Fibroblast of skin of abdomen (primary cell): ENCODE measurements around the gene FAM221A. TPM values are rescaled to one million over a fixed set of nuclear protein-coding genes. Genes with fewer than 3 reads are reported as not detected.
"Not testable (repeated sequence)": the region's sequence is repeated elsewhere in the genome, so short reads cannot be mapped to it uniquely, and the experiment has no call there.

Experiments
- DNase-seq: peaks from one replicate; pipeline ENCODE4 v3.0.0-alpha.2; 2013
- polyA plus RNA-seq, 2 experiments: library from polyadenylated mRNA; unstranded; fragments of 120-200 nt; gene quantifications; one replicate each; pipeline ENCODE4 v1.2.1, GENCODE V29; 2013; ENCODE audit not compliant: insufficient read length in 2 of 2

Gene FAM221A
- 1.6 TPM for polyA plus RNA-seq (2013, experiment 1 of 2; ENCODE audit: insufficient read length)
- 1.5 TPM for polyA plus RNA-seq (2013, experiment 2 of 2; ENCODE audit: insufficient read length)

- DNase-seq = peak; percentile 74
Measured at GRCh38 chr7:23679898-23680413, at the start of gene FAM221A. TSS of gene FAM221A (plus strand) at chr7:23680199. CDS start at chr7:23680219, 20 bp downstream.

DNA sequence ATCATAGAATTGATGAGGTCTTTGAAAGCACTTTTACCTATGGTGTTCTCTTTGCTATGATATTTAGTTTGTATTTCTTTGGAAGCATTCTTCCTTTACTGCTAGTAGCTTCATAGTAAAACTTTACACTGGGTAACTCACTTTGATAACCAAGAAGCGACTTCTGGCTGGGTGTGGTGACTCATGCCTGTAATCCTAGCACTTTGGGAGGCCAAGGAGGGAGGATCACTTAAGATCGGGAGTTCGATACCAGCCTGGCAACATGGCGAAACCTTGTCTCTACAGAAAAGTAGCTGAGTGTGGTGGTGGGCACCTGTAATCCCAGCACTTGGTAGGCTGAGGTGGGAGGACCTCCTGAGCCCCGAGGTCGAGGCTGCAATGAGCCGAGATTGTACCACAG, 46.6 kb upstream of the FAM221A start:
- no peak for DNase-seq

GRCh38 chr7:23645822-23646221, 34.2 kb upstream of the FAM221A start:
- no peak for DNase-seq

DNA sequence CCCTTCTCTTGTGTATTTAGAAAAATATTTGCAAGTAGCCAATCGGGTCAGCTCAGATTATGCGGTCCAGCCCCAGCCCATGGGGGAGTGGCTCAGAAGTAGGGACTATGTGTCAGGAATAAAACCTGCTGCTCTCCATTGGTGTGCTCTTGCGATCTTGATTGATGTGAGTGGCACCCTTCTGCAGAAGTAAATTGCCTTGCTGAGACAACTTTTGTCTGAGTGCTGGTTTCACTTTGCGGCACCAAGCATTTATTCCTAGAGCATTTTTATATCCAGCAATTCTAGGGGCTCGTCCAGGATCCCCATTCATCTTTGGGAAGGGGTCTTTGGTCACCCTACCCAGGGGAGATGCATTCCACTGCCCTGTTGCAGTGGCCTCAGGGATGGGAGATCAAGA, 26.1 kb upstream of the FAM221A start:
- DNase-seq = no peak

DNA sequence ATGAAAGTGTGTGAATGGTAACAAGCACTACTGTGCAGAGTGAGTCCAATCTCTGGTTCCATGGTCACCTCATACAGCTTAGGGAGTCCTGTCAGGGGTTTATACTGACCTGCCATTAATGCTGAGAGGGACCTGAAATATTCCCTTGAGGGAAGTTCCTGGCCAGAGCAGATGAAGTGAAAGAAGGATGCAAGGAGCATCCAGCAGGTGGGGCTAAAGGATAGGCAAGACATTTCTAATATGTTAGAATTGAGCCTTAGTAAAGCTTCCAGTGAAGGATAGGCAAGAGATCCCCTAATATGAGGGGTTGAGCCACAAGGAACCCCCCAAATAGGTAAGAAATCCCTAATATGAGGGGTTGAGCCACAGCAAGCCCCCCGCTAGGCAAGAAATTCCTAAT, 25.5 kb upstream of the FAM221A start:
- no peak for DNase-seq

DNA sequence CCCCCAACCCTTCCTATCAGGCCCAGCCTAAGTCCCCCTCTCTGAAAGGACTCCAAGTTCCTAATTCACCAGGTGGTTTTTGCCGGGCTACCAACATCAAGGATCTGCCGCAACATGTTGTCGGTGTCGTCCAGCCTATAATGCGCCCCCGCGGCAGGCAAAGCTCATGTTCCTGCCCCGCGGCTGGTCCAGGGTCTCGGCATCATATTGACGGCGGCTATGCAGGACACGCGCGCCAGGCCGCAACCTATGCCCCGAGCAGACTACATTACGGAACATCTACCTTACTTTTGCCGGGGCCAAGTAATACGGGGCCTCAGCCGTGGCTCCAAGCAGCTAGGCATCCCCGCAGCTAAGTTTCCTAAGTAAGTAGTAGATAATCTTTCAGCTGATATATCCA, 24.6 kb upstream of the FAM221A start:
- DNase-seq = no peak

DNA sequence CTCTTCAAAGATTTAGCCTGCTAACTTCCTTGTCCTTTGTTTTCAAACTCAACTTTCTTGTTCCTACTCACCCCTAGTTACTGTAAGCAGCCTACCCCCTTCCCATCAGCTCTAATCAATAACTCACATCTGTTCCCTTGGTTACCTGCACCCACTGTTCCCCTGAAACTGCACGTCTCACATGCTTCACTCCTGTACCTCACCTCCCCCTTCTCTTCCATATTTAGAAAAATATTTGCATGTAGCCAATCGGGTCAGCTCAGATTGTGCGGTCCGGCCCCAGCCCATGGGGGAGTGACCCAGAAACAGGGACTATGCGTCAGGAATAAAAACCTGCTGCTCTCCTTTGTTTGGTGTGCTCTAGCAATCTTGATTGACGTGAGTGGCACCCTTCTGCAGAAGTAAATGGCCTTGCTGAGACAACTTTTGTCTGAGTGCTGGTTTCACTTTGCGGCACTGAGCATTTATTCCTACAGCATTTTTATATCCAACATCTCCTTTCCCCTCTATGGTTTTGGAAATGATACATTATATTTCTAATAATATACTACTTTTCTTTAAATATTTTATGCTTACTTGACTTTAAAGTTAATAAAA, 21.1 kb upstream of the FAM221A start:
- no peak for DNase-seq

- DNase-seq = no peak
Measured at GRCh38 chr7:23661385-23661784, 18.6 kb upstream of the FAM221A start.

DNA sequence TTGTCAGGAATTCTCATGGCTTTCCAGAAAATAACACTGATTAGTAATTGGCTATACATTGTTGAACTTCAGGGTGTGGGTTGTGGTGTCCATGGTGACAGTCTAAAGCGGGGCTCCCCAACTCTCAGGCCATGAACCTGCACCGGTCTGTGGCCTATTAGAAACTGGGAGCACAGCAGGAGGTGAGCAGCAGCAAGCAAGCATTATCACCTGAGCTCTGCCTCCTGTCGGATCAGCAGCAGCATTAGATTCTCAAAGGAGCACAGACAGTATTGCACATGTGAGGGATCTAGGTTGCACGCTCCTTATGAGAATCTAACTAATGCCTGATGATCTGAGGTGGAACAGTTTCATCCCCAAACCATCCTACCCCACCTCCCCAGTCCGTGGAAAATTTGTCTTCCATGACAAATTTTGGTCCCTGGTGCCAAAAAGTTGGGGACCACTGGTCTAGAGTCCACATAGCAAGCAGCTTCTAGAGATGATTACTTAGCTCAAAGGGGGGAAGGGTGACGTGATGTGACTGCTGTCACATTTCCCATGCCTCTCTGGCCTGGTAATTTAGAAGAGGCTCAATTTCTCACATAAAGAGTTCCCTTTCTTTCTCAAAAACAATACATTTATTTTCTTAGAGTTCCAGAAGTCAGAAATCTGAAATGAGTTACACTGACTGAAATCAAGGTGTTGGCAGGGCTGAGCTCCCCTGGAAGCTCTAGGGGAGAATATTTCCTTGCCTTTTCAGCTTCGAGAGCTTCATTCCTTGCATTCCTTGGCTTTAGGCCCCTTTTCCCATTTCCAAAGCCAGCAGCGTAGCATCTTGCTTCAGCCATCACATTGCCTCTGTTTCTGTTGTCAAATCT, 17.6 kb upstream of the FAM221A start:
- peak; percentile 63 for DNase-seq

DNA sequence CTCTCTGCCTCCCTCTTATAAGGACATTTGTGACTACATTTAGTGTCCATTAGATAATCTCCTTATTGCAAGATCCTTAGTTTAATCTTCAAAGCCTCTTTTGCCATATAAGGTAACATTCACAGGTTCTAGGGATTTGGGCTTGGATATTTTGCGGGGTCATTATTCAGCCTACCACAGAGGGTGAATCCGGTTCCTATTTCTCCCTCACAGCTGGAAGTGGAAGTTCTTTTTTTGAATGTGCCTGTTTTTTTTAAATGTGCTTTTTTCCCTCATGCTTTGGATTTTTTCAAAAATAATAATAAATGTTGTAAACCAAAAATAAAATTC, 17.1 kb upstream of the FAM221A start:
- no peak for DNase-seq

GRCh38 chr7:23664122-23664521, 15.9 kb upstream of the FAM221A start:
- DNase-seq = no peak

DNA sequence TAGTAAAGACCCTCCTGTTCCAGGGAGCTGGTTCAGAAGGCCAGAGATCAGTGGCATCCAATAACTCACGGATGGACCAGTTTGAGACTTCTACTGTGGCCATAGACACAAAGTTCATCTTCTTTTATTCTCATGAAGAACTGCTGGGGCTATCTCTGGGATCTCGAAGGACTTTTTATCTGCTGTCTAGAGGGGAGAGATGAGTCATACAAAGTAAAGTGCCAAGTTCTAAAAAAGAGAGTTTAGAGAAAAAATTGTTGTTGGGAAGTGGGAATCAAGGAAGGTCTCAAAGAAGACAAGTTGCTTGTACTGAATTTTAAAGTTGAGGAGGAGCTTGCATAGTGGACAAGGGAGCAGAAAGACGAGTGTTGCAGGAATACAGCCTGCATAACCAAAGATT, 8.0 kb upstream of the FAM221A start:
- no peak for DNase-seq

- peak; percentile 39 for DNase-seq
Measured at GRCh38 chr7:23680414-23681405, 711 bp downstream of the FAM221A start.

DNA sequence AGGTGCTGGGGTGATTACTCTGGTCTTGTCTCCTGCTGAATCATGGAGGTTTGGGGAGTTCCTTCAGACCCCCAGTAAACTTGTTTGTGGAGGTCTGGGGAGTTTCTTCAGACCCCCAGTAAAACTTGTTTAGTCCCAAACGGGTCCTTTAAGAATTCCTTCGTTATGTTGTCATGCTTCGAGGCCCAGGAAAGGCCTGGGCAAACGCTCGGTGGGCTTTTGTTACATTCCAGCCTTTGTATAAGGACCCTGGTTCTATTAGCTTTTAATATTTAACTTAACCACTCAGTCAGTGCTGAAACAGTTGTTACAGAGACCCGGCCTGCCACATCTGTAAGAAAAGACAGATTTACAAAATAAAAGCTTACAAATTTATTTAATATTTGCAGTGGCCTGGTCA, 4.0 kb downstream of the FAM221A start:
- not testable (repeated sequence) for DNase-seq

DNA sequence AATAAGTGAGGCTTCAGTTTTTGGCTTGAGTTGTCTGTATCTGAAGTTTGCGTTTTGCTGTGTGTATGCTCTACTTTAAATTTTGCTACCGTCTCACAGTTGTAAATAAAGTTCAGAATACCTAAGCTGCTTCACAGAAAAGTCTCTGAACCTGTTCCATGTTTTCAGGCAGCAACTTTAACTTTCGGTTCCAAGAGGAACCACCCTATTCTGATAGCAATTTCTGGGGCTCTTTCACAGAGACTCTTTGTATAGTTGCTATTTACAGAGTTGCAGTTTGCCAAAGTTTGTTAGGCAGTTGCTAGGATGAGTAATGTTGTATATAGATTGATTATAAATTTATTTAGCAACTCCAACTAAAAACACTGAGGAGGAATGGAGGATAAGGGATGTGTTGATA, 5.7 kb downstream of the FAM221A start:
- DNase-seq = no peak

DNA sequence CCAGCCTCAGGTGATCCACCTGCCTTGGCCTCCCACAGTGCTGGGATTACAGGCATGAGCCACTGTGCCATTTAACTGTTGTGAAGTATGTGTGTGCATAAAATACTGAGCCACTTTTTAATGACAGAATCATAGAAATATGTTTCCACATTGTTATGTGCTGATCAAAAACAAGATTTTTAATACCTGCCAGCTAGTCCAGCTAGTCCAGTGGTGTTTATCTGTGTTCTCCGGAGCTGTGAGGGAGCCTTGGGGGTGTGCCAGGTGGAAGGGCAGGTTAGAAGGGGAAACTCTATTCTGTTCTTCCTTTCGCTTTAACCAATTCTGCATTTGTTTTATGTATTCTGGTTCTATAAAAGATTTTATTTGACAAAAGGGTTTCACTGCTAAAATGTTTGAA, 7.0 kb downstream of the FAM221A start:
- peak; percentile 17 for DNase-seq

DNA sequence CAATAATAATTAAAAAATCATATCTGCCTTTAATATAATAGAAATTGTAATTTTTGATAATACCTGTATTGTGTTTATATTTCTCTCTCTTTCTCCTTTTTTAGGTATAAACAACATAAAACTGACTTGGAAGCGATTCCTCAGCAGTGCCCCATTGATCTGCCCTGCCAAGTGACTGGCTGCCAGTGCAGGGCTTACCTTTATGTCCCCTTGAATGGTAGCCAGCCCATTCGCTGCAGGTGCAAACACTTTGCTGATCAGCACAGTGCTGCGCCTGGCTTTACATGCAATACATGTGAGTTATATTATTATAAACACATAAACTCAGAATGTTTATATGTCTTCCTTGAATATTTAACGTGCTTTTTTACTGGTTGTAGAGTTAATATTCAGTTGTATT, 9.2 kb downstream of the FAM221A start:
- DNase-seq = no peak

DNA sequence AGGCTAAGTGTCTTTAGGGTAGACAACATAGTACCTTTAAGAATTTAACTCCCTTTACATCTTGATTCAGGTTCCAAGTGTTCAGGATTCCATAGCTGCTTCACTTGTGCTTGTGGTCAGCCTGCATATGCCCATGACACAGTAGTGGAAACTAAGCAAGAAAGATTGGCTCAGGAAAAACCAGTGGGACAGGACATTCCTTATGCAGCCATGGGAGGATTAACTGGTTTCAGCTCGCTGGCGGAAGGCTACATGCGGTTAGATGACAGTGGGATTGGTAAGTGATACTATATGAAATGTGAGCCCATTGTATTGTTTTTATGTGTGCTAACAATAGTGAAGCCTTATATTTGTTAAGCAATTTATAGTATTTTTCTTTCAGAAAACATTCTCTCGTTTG, 11.3 kb downstream of the FAM221A start:
- DNase-seq = peak; percentile 28

GRCh38 chr7:23693224-23693623, 13.2 kb downstream of the FAM221A start:
- no peak for DNase-seq

GRCh38 chr7:23696916-23697441, 17.0 kb downstream of the FAM221A start:
- DNase-seq = peak; percentile 49

- DNase-seq = no peak
Measured at GRCh38 chr7:23698822-23699221, 18.8 kb downstream of the FAM221A start.

GRCh38 chr7:23700046-23700445, 20.0 kb downstream of the FAM221A start:
- DNase-seq = no peak
